ENCODE data around the gene ATP5PO. TPM values are rescaled to one million over a fixed set of nuclear protein-coding genes. Genes with fewer than 3 reads are reported as not detected.

Gene ATP5PO
- total RNA-seq, 2 donors from 2014 or later, result 97.0 to 130 TPM

DNA sequence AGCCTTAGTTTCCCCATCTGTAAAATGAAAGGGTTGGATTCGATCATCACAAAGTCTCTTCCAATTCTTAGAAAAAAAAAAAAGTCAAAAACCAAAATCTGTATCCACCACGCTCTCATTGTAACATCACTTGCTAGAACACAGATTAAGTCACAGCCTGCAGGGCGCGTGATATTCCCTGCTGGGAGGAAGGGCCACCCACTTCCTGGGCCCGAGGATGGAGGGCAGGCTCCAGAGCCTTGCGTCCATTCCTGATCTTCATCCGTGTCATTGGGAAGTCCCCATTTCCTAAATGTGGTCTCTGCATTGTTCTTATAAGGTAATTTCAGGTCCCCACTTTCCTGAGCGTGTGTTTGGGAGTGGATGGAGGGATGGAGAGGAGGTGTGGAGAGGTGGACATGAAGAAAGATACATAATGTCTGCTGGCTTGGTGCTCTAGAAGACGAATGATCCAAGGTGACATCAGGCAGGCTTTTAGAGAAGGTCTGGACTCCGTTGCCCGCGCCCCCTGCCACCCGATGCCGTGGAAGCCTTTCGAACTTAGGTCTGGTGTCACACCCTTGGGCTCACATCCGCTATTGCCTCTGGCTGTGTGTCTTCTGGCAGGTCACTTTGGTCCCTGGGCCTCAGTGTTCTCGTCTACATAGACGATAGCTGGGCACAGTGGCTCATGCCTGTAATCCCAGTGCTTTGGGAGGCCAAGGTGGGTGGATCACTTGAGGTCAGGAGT, 56.1 kb downstream of the ATP5PO start:
- no peaks in the 10 kb centered on the region for H3K9me3 ChIP-seq
- no peak overlapping the region for H3K4me3 ChIP-seq
- peaks cover 4 to 16% of the 10 kb centered on the region in 2 donors for H3K4me1 ChIP-seq (ENCODE audit: control insufficient read depth in 1 of 2, low read depth in 2 of 2)
- ATAC-seq (ENCODE audit: insufficient number of reproducible peaks, low FRiP score, low read depth), result no peak
- TF ChIP-seq, protein P1, sequence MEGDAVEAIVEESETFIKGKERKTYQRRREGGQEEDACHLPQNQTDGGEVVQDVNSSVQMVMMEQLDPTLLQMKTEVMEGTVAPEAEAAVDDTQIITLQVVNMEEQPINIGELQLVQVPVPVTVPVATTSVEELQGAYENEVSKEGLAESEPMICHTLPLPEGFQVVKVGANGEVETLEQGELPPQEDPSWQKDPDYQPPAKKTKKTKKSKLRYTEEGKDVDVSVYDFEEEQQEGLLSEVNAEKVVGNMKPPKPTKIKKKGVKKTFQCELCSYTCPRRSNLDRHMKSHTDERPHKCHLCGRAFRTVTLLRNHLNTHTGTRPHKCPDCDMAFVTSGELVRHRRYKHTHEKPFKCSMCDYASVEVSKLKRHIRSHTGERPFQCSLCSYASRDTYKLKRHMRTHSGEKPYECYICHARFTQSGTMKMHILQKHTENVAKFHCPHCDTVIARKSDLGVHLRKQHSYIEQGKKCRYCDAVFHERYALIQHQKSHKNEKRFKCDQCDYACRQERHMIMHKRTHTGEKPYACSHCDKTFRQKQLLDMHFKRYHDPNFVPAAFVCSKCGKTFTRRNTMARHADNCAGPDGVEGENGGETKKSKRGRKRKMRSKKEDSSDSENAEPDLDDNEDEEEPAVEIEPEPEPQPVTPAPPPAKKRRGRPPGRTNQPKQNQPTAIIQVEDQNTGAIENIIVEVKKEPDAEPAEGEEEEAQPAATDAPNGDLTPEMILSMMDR (IDR thresholded peaks at IDR 0.05), result no peak
- DNase-seq (ENCODE audit: low spot score), result no peak
- no peaks in the 10 kb centered on the region for H3K36me3 ChIP-seq
- no peaks in the 10 kb centered on the region for H3K27me3 ChIP-seq (replicated peaks; ENCODE audit: insufficient read depth)
- H3K27ac ChIP-seq, result peak overlapping the region; percentile 35 to 38

DNA sequence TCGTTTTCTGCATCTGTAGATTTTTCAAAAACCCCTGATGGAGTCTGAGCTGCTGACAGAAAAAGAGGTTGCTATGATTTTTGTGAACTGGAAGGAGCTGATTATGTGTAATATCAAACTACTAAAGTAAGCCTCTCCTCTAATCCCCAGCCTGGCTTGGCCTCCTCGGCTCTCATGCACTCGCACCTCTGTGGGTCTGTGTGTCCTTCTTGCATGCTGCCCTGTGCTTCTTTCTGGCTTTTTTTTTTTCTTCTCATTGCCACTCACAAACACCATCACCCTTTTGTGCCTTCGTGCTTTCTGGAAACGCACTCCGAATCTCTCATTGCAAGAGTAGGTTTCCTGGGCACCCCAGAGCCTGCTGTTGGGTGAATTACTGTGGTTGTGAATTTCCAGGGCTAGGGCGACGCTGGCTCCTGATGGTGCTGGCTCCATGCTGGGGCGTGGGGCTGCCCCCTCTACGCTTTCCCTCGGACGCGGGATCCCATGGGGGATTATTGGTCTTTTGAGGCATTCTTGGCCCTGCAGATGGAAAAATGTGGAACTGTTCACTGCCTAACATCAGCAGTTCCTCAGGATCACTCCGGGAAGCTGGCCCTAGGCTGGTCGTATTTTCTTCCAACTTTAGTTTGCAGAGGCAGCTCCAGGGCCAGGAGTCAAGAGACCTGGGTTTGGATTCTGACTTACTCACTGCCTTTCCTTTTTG, 56.8 kb downstream of the ATP5PO start:
- Histone ChIP-seq H3K4me3 (peak overlapping the region; percentile 12), H3K4me1 (ENCODE audit: control insufficient read depth in 1 of 2, low read depth in 2 of 2) (peaks cover 4 to 16% of the 10 kb centered on the region in 2 donors), H3K9me3 (no peaks in the 10 kb centered on the region), H3K36me3 (no peaks in the 10 kb centered on the region), H3K27me3 (replicated peaks; ENCODE audit: insufficient read depth) (no peaks in the 10 kb centered on the region), H3K27ac (peak overlapping the region; percentile 35 to 38)
- DNase-seq (ENCODE audit: low spot score), result no peak
- ATAC-seq (ENCODE audit: insufficient number of reproducible peaks, low FRiP score, low read depth), result no peak
- TF ChIP-seq, protein P1 (IDR thresholded peaks at IDR 0.05), result no peak

DNA sequence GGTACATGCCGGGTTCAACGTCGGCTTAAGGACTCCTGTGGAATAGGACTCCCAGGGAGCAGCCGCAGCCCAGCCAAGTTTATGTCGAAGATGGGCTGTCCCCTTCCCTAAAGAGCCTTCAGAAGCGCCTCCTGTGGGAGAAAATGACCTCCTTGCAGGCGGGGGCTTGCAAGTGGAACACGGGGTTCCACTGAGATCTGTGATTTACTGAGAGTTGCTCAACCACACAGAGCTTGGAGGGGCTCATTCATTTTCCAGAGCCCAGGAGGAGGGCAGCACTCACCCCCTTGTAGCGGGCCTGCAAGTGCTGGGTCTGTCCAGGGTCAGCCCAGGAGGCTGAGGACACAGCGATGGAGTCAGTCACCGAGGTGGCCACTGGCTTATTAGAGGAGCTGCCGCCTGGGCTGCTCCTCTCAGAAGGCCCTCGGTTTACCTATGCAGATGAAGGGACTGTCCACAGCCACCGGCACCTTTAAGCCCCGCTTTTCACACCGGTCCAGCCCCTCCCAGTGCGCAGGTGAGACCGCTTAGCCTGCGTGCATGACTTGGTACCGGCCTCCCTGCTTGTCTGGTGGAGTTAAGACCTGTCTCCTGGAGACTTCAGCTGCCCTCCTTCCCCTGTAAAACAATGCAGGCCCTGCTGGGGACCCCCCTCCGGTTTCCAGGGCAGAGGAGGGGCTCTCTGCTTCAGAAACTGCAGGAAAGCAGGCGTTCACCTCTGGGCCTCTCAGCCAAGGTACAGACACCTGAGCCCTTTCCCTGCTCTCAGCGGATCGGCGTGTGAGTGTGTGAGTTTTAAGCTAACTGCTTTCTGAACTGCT, 57.5 kb downstream of the ATP5PO start:
- DNase-seq (ENCODE audit: low spot score), result no peak
- no peaks in the 10 kb centered on the region for H3K9me3 ChIP-seq
- H3K4me3 ChIP-seq, result no peak overlapping the region
- ATAC-seq (ENCODE audit: insufficient number of reproducible peaks, low FRiP score, low read depth), result no peak
- H3K27me3 ChIP-seq (replicated peaks; ENCODE audit: insufficient read depth), result no peaks in the 10 kb centered on the region
- H3K36me3 ChIP-seq, result no peaks in the 10 kb centered on the region
- TF ChIP-seq, protein P1 (IDR thresholded peaks at IDR 0.05), result no peak
- H3K27ac ChIP-seq, result peak overlapping the region in 1 of 2 donors; percentile 35
- peaks cover 4 to 16% of the 10 kb centered on the region in 2 donors for H3K4me1 ChIP-seq (ENCODE audit: control insufficient read depth in 1 of 2, low read depth in 2 of 2)

DNA sequence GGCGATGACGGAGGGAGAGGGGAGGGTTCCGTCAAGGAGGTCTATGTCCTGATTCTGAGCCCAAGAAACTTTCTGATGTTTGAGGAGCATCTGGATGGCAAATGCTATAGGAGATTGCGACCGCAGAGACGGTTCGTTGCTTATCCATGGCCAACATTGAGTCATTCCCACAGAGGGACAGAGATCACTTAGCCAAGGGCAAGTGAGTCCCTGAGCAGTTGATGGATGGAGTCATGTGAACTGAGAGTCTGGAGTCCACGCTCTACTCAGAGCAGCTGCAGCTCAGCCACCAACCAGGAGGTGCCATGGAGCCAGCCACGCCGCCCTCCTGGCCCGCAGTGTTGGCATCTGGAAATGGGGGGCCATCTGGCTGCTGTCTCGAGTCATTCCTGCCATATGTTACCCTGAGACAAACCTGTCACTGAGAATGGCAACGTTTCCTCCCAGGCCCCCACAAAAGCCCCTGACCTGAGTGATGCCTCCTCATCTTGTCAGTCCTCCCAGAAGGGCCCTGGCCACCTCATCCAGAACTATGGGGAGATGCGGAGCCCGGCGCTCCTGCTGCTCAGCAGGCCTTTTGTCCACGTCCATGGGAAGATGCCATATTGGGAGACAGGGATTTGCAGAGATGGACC, 58.6 kb downstream of the ATP5PO start:
- TF ChIP-seq, protein P1 (IDR thresholded peaks at IDR 0.05), result no peak
- Histone ChIP-seq H3K36me3 (no peaks in the 10 kb centered on the region), H3K27me3 (replicated peaks; ENCODE audit: insufficient read depth) (no peaks in the 10 kb centered on the region), H3K4me1 (ENCODE audit: control insufficient read depth in 1 of 2, low read depth in 2 of 2) (peaks cover 4 to 16% of the 10 kb centered on the region in 2 donors), H3K4me3 (no peak overlapping the region), H3K9me3 (no peaks in the 10 kb centered on the region), H3K27ac (no peak overlapping the region)
- ATAC-seq (ENCODE audit: insufficient number of reproducible peaks, low FRiP score, low read depth) (no peak), DNase-seq (ENCODE audit: low spot score) (no peak)
